Stomach (tissue), 9 donors: ENCODE data around the gene OLR1. TPM values are rescaled to one million over a fixed set of nuclear protein-coding genes. Genes with fewer than 3 reads are reported as not detected.

Source experiments
- DNase-seq, 2 donors: peaks; one replicate each; pipeline versions ENCODE4 v3.0.0 to v3.0.0-alpha.2; 2013 to 2019
- H3K27ac ChIP-seq, 5 donors: fragments of 200-600 bp in 4 of 5; sonication (generic) in 4 of 5; one replicate each; pipeline ENCODE4 v1.5.1; 2013 to 2019; ENCODE audit warnings: mild to moderate bottlenecking in 1 of 5, moderate library complexity in 1 of 5
- H3K27me3 ChIP-seq, 3 donors: fragments of 200-600 bp; sonication (generic); one replicate each; pipeline ENCODE4 v1.5.1; 2017 to 2019; ENCODE audit warnings: mixed run types in 1 of 3
- H3K36me3 ChIP-seq, 4 donors: fragments of 200-600 bp; sonication (generic); 1 replicate in 3 of 4; 2 replicates in 1 of 4; pipeline ENCODE4 v1.5.1; 2016 to 2019
- H3K4me1 ChIP-seq, 4 donors: fragments of 200-600 bp; sonication (generic); one replicate each; pipeline ENCODE4 v1.5.1; 2016 to 2019
- H3K4me3 ChIP-seq, 4 donors: fragments of 200-600 bp; sonication (generic) in 3 of 4; one replicate each; pipeline ENCODE4 v1.5.1; 2016 to 2019; ENCODE audit warnings: mild to moderate bottlenecking in 1 of 4
- H3K9me3 ChIP-seq, 4 donors: fragments of 200-600 bp; sonication (generic); one replicate each; pipeline ENCODE4 v1.5.1; 2016 to 2019
- CTCF ChIP-seq, 7 experiments: fragments of 450-650 bp in 4 of 7; fragments of 200-600 bp in 3 of 7; sonication (generic) in 3 of 7; IDR thresholded peaks; one replicate each; pipeline ENCODE4 v1.5.1; 2016 to 2019; ENCODE audit warnings: antibody characterized with exemption in 7 of 7, control low read depth in 2 of 7, mild to moderate bottlenecking in 1 of 7
- EP300 ChIP-seq: sonication (generic); formaldehyde crosslinking; IDR thresholded peaks from one replicate; pipeline ENCODE4 v1.6.1; 2017; ENCODE audit warnings: antibody characterized with exemption
- POLR2A ChIP-seq, 4 donors: fragments of 450-650 bp; IDR thresholded peaks; one replicate each; pipeline ENCODE4 v1.6.1; 2016; ENCODE audit warnings: antibody characterized with exemption in 4 of 4, control low read depth in 2 of 4, mild to moderate bottlenecking in 1 of 4, moderate library complexity in 1 of 4
- POLR2AphosphoS5 ChIP-seq, 3 donors: sonication (generic); formaldehyde crosslinking; IDR thresholded peaks; one replicate each; pipeline ENCODE4 v1.6.1; 2016; ENCODE audit warnings: antibody characterized with exemption in 3 of 3
- WGBS, 5 donors: extraction: QIAGEN DNeasy Blood & Tissue Kit in 3 of 5; methylation state at CpG; one replicate each; pipeline versions ENCODE4 v1.1.5 to v1.1.7; 2013 to 2018; 5-methylcytosine and 5-hydroxymethylcytosine counted together
- intact Hi-C: fragments of 100-400 bp; cut with DNase I; formaldehyde crosslinking; loops from one replicate; pipeline ENCODE4 v1.15.1; 2023; ENCODE audit warnings: low total_unique reads
- polyA plus RNA-seq, 3 donors: library from polyadenylated mRNA; stranded (reverse); fragments of 200-250 nt; gene quantifications; one replicate each; pipeline ENCODE4 v1.2.3, GENCODE V29; 2013
- total RNA-seq, 5 donors: library from RNA; depleted of rRNA; stranded (reverse); fragments of >200 nt; gene quantifications; one replicate each; pipeline versions ENCODE4 v1.1.0 to v1.2.3, GENCODE V29; 2014 to 2016
- donor health status: healthy with polysubstance abuse.
- donor health status: Bipolar disorder and iron deficiency.
- donor health status: healthy.

The OLR1 gene
- total and polyA plus RNA-seq, 8 donors = 0.48 to 7.4 (median 4.1) TPM; not detected in 2

GRCh38 chr12:10167599-10167998, 4.3 kb downstream of the OLR1 start:
- DNase-seq = no peak
- intact Hi-C loops = no loop called here
- Histone ChIP-seq H3K4me1 (peaks cover 0 to 3% (median 0%) of the 10 kb centered on the region in 4 donors), H3K4me3 (no peak overlapping the region), H3K27ac (peak overlapping the region in 4 of 5 donors; percentile 15 to 54 (median 27)), H3K9me3 (no peaks in the 10 kb centered on the region), H3K36me3 (no peaks in the 10 kb centered on the region), H3K27me3 (no peaks in the 10 kb centered on the region)
- WGBS, 5 donors = 51 to 60% (median 55%) methylated on average over 5 of the region's 5 CpGs
- TF ChIP-seq EP300 = no peak
- TF ChIP-seq CTCF (IDR thresholded peaks at IDR 0.05) = no peak

- H3K4me1 ChIP-seq = peaks cover 0 to 11% (median 3%) of the 10 kb centered on the region in 4 donors
- 0 to 50% (median 0%) methylated on average over 1 of the region's 1 CpG for WGBS, 5 donors
- no peak overlapping the region for H3K4me3 ChIP-seq
- H3K27ac ChIP-seq = no peak overlapping the region
- no peaks in the 10 kb centered on the region for H3K27me3 ChIP-seq
- intact Hi-C loops = no loop called here
- TF ChIP-seq CTCF (IDR thresholded peaks at IDR 0.05) = no peak
- no peak for TF ChIP-seq POLR2AphosphoS5 (IDR thresholded peaks at IDR 0.05)
- no peak for TF ChIP-seq EP300
- no peak for TF ChIP-seq POLR2A (IDR thresholded peaks at IDR 0.05)
- no peaks in the 10 kb centered on the region for H3K9me3 ChIP-seq
- DNase-seq = no peak
- no peaks in the 10 kb centered on the region for H3K36me3 ChIP-seq
Observed at GRCh38 chr12:10165421-10165820, 6.5 kb downstream of the OLR1 start.

GRCh38 chr12:10163084-10163483, 8.8 kb downstream of the OLR1 start:
- no peaks in the 10 kb centered on the region for H3K9me3 ChIP-seq
- no peaks in the 10 kb centered on the region for H3K27me3 ChIP-seq
- no peak overlapping the region for H3K4me3 ChIP-seq
- DNase-seq = no peak
- peaks cover 0 to 14% (median 4%) of the 10 kb centered on the region in 4 donors for H3K4me1 ChIP-seq
- TF ChIP-seq CTCF (IDR thresholded peaks at IDR 0.05) = no peak
- TF ChIP-seq POLR2A (IDR thresholded peaks at IDR 0.05) = no peak
- no peak for TF ChIP-seq EP300
- TF ChIP-seq POLR2AphosphoS5 (IDR thresholded peaks at IDR 0.05) = no peak
- H3K36me3 ChIP-seq = no peaks in the 10 kb centered on the region
- no peak overlapping the region for H3K27ac ChIP-seq
- WGBS, 5 donors = 45 to 62% (median 51%) methylated on average over 3 of the region's 3 CpGs
- intact Hi-C loops = no loop called here

GRCh38 chr12:10160617-10161385, 11.1 kb downstream of the OLR1 start:
- DNase-seq = peak in 1 of 2 donors; percentile 17
- H3K27me3 ChIP-seq = no peaks in the 10 kb centered on the region
- 57 to 71% (median 64%) methylated on average over 7 of the region's 7 CpGs for WGBS, 5 donors
- H3K4me1 ChIP-seq = peaks cover 0 to 11% (median 4%) of the 10 kb centered on the region in 4 donors
- intact Hi-C loops = no loop called here
- H3K27ac ChIP-seq = peak overlapping the region in 2 of 5 donors; percentile 27 to 29
- no peak for TF ChIP-seq POLR2A (IDR thresholded peaks at IDR 0.05)
- no peak for TF ChIP-seq POLR2AphosphoS5 (IDR thresholded peaks at IDR 0.05)
- TF ChIP-seq EP300 = no peak
- no peak for TF ChIP-seq CTCF (IDR thresholded peaks at IDR 0.05)
- no peaks in the 10 kb centered on the region for H3K36me3 ChIP-seq
- no peaks in the 10 kb centered on the region for H3K9me3 ChIP-seq
- H3K4me3 ChIP-seq = no peak overlapping the region
